Measurements from ENCODE around the gene RBM20. TPM values are rescaled to one million over a fixed set of nuclear protein-coding genes. Genes with fewer than 3 reads are reported as not detected.

RBM20 gene
- total RNA-seq, 1 donor from 2014 or later, result 1.5 TPM

DNA sequence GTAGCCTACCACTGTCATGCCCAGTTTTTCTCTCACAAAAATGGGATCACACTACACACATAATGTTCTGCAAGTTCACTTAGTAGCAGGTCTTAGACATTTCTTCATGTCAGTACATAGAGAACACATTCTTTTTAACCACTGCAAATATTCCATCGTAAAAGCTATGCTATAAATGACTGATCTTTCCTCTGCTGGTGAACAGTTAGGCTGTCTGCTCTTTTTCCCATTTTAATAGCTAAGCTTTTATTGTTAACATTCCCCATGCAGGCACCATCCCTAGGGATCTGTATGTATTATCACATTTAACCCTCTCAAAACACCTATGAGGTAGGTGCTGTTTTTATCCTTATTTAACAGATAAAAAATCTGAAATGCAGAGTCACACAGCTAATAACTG, 181.4 kb downstream of the RBM20 start:
- H3K27ac Mint-ChIP-seq, result no peak overlapping the region
- no peak for DNase-seq (ENCODE audit: low spot score, unreplicated experiment)
- no peaks in the 10 kb centered on the region for H3K36me3 Mint-ChIP-seq (ENCODE audit: insufficient read depth)
- peaks cover 28% of the 10 kb centered on the region for H3K4me1 Mint-ChIP-seq (ENCODE audit: low read depth)
- TF ChIP-seq, protein P1, sequence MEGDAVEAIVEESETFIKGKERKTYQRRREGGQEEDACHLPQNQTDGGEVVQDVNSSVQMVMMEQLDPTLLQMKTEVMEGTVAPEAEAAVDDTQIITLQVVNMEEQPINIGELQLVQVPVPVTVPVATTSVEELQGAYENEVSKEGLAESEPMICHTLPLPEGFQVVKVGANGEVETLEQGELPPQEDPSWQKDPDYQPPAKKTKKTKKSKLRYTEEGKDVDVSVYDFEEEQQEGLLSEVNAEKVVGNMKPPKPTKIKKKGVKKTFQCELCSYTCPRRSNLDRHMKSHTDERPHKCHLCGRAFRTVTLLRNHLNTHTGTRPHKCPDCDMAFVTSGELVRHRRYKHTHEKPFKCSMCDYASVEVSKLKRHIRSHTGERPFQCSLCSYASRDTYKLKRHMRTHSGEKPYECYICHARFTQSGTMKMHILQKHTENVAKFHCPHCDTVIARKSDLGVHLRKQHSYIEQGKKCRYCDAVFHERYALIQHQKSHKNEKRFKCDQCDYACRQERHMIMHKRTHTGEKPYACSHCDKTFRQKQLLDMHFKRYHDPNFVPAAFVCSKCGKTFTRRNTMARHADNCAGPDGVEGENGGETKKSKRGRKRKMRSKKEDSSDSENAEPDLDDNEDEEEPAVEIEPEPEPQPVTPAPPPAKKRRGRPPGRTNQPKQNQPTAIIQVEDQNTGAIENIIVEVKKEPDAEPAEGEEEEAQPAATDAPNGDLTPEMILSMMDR (IDR thresholded peaks at IDR 0.05; ENCODE audit: unreplicated experiment), result no peak
- no peaks in the 10 kb centered on the region for H3K27me3 Mint-ChIP-seq
- H3K4me3 Mint-ChIP-seq (ENCODE audit: low read depth), result no peak overlapping the region
- H3K9me3 Mint-ChIP-seq (ENCODE audit: low read depth), result no peaks in the 10 kb centered on the region

DNA sequence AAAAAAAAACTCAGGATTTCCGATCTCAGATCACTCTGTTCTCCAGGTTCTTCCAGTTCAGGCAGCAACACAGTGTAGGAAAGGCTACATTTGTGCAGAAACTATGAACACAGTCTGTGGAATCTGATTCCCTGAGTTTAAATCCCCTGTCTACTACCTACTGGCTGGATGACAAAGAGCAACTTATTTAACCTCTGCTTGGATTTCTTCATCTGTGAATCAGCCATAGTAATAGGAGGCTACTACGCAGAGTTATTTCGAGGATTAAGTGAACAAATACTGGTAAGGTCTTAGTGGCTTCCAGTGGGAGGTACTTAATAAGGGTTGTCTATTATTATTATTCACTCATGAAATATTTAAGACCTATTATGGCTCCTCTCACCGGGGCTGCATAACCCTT, 183.3 kb downstream of the RBM20 start:
- TF ChIP-seq, protein P1 (IDR thresholded peaks at IDR 0.05; ENCODE audit: unreplicated experiment), result no peak
- H3K27ac Mint-ChIP-seq, result no peak overlapping the region
- peaks cover 22% of the 10 kb centered on the region for H3K4me1 Mint-ChIP-seq (ENCODE audit: low read depth)
- H3K36me3 Mint-ChIP-seq (ENCODE audit: insufficient read depth), result no peaks in the 10 kb centered on the region
- DNase-seq (ENCODE audit: low spot score, unreplicated experiment), result no peak
- H3K9me3 Mint-ChIP-seq (ENCODE audit: low read depth), result no peaks in the 10 kb centered on the region
- H3K4me3 Mint-ChIP-seq (ENCODE audit: low read depth), result no peak overlapping the region
- no peaks in the 10 kb centered on the region for H3K27me3 Mint-ChIP-seq

DNA sequence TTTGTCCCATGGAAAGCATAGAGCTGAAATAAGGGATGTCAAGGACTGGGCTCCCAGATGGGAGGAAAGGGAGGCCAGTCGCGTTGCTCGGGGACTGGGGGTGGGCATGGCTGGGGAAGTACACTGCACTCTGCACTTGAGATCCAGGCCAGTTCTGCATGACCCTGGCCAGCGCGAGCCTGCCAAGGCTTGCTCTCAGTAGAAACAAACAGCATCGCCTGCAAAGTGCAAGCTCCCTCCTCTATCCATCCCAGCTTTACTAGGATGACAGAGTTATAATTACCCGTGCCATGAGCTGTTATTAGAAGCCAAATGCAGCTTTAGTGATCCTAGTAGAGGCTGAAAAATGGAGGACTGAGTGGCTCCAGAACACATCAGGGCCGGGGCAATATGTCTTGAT, 183.7 kb downstream of the RBM20 start:
- H3K36me3 Mint-ChIP-seq (ENCODE audit: insufficient read depth), result no peaks in the 10 kb centered on the region
- peak overlapping the region; percentile 29 for H3K27ac Mint-ChIP-seq
- H3K27me3 Mint-ChIP-seq, result no peaks in the 10 kb centered on the region
- DNase-seq (ENCODE audit: low spot score, unreplicated experiment), result no peak
- no peaks in the 10 kb centered on the region for H3K9me3 Mint-ChIP-seq (ENCODE audit: low read depth)
- peaks cover 18% of the 10 kb centered on the region for H3K4me1 Mint-ChIP-seq (ENCODE audit: low read depth)
- TF ChIP-seq, protein P1 (IDR thresholded peaks at IDR 0.05; ENCODE audit: unreplicated experiment), result no peak
- no peak overlapping the region for H3K4me3 Mint-ChIP-seq (ENCODE audit: low read depth)

DNA sequence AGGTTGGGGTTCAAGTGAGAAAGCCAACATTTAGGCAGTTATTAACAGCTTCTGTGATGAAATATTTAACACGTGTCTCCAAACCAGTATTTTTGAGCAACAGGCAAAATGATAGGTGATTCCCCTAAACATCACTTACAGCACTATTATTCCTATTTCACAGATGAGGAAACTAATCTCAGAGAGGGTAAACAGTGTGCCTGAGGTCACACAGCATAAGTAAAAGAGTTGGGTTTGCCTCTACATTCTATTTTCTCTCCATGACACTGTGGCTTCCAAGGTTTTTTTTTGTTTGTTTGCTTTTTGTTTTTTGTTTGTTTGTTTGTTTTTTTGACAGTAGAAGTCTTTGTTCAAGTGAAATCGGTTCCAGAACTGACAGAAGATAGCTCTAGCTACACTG, 184.4 kb downstream of the RBM20 start:
- TF ChIP-seq, protein P1 (IDR thresholded peaks at IDR 0.05; ENCODE audit: unreplicated experiment), result no peak
- Mint-ChIP-seq H3K27ac (no peak overlapping the region), H3K36me3 (ENCODE audit: insufficient read depth) (no peaks in the 10 kb centered on the region), H3K4me1 (ENCODE audit: low read depth) (peaks cover 14% of the 10 kb centered on the region), H3K27me3 (no peaks in the 10 kb centered on the region), H3K4me3 (ENCODE audit: low read depth) (no peak overlapping the region), H3K9me3 (ENCODE audit: low read depth) (no peaks in the 10 kb centered on the region)
- DNase-seq (ENCODE audit: low spot score, unreplicated experiment), result no peak

DNA sequence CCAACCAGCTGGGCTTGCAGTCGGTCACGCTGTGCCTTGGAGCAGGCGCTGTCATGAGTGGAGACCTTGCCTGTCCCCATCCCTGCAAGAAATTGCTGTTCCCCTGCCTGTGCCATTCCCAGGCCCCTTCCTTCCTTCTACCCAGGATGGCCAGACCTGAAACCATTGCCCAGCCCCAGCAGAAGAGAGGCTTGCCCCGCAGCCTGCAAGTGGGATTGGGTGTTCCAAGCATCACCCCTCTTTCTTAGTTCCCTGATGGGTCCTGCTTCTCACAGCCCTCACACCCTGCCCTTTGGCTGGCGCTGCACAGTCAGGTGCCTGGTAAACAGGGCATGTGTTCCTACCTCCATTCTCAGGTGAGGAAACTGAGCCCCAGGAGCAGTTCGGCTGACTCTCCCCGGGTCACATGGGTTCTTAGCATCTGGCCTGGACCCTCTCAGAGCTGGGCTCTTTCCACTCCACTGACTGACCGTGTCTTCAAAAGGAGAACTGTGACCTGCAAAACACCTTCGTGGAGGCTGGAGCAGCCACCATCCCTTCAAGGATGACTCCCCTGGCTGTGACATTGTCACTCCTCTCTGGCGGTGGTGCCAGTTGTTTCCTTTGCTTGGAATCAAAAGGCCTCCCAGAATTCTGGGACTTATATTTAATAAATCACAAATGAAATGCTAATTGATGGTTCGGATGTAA, 185.7 kb downstream of the RBM20 start:
- H3K27me3 Mint-ChIP-seq, result no peaks in the 10 kb centered on the region
- H3K27ac Mint-ChIP-seq, result no peak overlapping the region
- TF ChIP-seq, protein P1 (IDR thresholded peaks at IDR 0.05; ENCODE audit: unreplicated experiment), result no peak
- H3K9me3 Mint-ChIP-seq (ENCODE audit: low read depth), result no peaks in the 10 kb centered on the region
- H3K36me3 Mint-ChIP-seq (ENCODE audit: insufficient read depth), result no peaks in the 10 kb centered on the region
- DNase-seq (ENCODE audit: low spot score, unreplicated experiment), result no peak
- H3K4me3 Mint-ChIP-seq (ENCODE audit: low read depth), result no peak overlapping the region
- peaks cover 16% of the 10 kb centered on the region for H3K4me1 Mint-ChIP-seq (ENCODE audit: low read depth)

Data from progenitor cell of endocrine pancreas (in vitro differentiated cells).